Measurements from ENCODE around the gene BORCS6. TPM values are rescaled to one million over a fixed set of nuclear protein-coding genes. Genes with fewer than 3 reads are reported as not detected.

BORCS6 gene
- total and polyA plus RNA-seq, 9 of the 15 experiments (the other 6 are each of a cell fraction or from before 2014, with no cell fraction given) = 0.01 to 7.4 (median 2.3) TPM

- TF ChIP-seq MBD2 (IDR thresholded peaks at IDR 0.05; ENCODE audit: borderline replicate concordance, low read depth) (peak; percentile 46; the same call in 1 of the 2 replicates), IRF2 (CRISPR knock-in tag; IDR thresholded peaks at IDR 0.05) (no peak), MXD1 (CRISPR knock-in tag; IDR thresholded peaks at IDR 0.05; ENCODE audit: borderline replicate concordance, poor library complexity, severe bottlenecking) (no peak), RBM17 (IDR thresholded peaks at IDR 0.05; ENCODE audit: borderline replicate concordance, low read depth, low read length) (no peak), ATF3 (IDR thresholded peaks at IDR 0.05) (peak; percentile 59), ATF3 (CRISPR knock-in tag; conservative IDR thresholded peaks at IDR 0.05) (no peak), THRB (CRISPR knock-in tag; conservative IDR thresholded peaks at IDR 0.05) (no peak), ZNF280A (IDR thresholded peaks at IDR 0.05; ENCODE audit: low read depth, partially characterized antibody) (no peak), FOSL1 (tag; conservative IDR thresholded peaks at IDR 0.05) (no peak), RB1 (IDR thresholded peaks at IDR 0.05; ENCODE audit: low read depth) (no peak), ZNF444 (CRISPR knock-in tag; IDR thresholded peaks at IDR 0.05) (no peak), ZBTB9 (CRISPR knock-in tag; IDR thresholded peaks at IDR 0.05) (0 out of 2 replicates have a peak, but pooled peaks have one; percentile 36), ZBTB2 (IDR thresholded peaks at IDR 0.05) (no peak), MLX (CRISPR knock-in tag; conservative IDR thresholded peaks at IDR 0.05) (no peak), POLR2A (conservative IDR thresholded peaks at IDR 0.05) (peak; percentile 73), ZNF589 (CRISPR knock-in tag; IDR thresholded peaks at IDR 0.05; ENCODE audit: low read depth) (0 out of 2 replicates have a peak, but pooled peaks have one; percentile 15), ZNF707 (CRISPR knock-in tag; conservative IDR thresholded peaks at IDR 0.05) (no peak), HMG20B (CRISPR knock-in tag; IDR thresholded peaks at IDR 0.05) (no peak), TRIM28 (IDR thresholded peaks at IDR 0.05) (0 out of 2 replicates have a peak, but pooled peaks have one; percentile 23), PCBP2 (IDR thresholded peaks at IDR 0.05; ENCODE audit: low read depth, low read length, poor library complexity, severe bottlenecking) (no peak)
Observed at GRCh38 chr17:8192070-8192815, 2.3 kb upstream of the BORCS6 start (continued).
